NCI-H2196 treated with DMSO at 0.1 percent for 48 hours (cell line): ENCODE data around the gene INTS4.
"Not testable (repeated sequence)": the region's sequence is repeated elsewhere in the genome, so short reads cannot be mapped to it uniquely, and the experiment has no call there.

Experiments
- DNase-seq: peaks from one replicate; lab custom pipeline; 2025; ENCODE audit not compliant: unreplicated experiment; lab: John Stamatoyannopoulos, UW

Gene INTS4

DNA sequence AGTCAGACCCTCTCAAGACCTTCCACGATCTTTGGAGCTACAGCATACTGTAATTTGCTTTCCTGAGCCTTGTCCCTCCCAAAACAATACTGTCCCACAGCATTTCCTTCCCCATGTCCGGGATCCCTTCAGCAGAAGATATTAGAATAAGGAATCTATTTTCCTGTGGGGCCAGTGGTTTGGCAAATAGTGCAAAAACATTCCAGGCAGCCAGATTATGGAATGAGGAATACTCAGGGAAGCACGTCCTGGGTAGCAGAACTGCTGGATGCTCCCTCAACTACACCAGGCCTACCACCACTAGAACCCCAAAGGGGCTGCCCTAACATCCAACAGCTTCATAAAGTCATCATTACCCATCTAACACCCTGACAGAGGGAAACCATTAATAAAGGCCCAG, 112.1 kb downstream of the INTS4 start:
- DNase-seq, result no peak

DNA sequence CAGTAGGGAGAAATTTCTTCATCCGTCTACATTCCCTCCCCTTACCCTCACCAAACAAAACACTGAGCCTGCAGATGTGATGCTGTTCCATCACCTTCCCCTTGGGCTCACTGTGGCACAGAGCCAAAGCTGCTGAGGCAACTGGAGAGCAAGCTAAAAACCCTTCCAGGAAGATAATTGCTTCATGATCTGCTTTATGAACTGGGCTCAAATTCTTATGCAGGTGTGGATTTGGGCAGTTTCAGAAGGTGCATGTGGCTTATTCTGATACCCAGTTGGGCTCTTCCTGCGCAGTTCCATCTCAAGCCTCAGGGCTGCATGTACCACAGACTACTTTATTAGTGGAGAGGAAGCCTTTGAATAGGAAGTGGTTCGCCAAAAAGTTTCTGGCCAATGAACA, 115.2 kb downstream of the INTS4 start:
- no peak for DNase-seq

DNA sequence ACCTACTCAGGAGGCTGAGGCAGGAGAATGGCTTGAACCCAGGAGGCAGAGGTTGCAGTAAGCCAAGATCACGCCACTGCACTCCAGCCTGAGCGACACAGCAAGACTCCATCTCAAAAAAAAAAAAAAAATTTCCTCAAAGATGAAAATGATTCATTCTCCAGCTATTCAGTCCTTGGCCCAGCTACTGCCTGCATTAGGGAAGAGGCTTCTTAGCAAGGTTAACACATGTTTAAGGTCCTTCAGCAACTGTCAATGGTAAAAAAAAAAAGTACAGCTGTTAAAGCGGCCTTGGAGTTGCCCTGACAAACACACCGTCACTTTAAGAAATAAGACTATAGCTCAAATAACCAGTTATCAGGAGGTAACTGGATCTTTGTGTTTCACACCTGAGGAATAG, 116.2 kb downstream of the INTS4 start:
- not testable (repeated sequence) for DNase-seq

DNA sequence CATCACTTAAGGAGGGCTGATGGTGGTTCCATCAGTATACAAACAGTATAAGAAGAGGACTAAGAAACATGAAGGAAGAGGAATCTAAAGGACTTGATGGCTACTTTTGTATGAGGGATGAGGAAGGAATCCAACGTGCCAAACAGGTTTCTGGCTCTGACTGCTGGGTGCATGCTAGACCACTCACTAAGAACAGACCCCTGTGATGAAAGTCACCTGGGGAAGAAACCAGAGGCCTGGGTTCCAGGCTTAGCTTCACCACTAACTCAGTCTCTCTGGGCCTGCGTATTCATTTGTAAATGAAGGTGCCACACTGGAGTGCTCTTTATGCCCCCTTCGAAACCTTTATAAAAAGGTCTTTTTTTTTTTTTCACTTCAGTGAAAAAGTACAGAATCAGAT, 118.4 kb downstream of the INTS4 start:
- DNase-seq, result no peak

DNA sequence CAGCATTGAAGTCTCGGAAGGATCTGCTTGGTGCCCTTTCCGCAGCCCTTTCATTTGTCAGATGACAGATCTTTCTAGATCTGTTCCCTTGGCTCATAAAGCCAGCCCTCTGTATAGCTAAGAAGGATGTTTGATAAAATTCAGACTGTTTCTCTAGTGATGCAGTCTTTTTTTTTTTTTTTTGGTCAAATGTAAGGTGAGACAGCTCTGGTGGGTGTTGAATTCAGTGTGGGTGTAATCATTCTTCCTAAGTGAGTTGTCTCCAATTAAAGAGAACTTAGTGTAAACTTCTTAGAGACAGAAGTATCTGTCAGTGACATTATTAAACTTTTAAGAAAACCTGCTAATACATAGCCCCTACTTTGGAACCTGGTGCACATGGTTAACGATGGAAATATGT, 120.3 kb downstream of the INTS4 start:
- DNase-seq, result no peak

DNA sequence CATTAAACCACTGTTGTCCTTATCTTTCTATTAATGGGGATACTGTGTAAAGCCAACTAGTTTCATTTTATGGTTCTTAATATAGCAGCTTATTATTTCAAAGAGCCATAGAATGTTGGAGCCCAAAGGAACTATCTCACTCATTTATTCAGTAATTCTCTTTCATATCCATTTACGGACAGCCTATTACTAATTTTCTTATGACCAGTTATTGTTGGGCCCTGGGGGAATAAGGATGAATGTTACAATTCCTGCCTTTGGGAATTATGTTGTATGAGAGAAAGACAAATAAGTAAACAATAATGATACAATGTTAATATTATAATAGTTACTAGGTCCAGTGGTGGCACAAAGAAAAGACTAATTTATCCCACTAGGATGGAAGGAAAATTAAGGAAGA, 121.1 kb downstream of the INTS4 start:
- DNase-seq, result no peak

DNA sequence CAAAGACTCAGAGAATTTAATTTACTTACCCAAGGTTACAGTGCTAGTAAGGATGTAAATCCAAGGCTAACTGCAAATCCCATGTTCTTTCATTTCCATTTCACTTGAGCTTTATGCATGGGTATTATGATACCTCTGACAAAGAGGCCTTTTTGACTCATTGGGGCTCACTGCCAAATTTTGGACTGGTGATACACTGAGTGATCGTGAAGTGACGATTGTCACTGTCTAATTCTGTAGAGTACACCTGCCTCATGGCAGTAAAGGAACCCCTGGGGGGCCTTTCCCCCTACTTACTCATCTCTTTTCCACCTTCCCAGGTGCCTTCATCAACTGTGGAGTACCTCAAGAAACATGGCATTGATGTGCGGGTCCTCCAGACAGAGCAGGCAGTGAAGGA, 122.6 kb downstream of the INTS4 start:
- no peak for DNase-seq

DNA sequence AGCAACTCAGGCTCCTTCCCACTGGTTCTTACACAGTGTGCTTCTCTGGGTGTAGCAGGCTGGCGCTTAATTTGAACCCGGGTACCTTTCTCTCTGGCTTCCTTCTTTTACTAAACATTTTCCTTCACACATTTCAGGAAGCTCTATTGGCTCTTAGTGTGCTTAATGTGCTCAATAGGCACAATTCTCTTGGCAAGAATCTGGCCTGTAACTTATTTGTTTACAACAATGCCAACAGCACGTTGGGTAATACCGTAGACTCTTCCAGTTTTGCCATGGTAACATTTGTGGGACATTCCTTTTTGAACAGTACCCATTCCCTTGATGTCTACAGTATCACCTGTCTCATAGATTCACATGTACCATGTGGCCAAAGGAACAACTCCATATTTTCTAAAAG, 125.7 kb downstream of the INTS4 start:
- no peak for DNase-seq

DNA sequence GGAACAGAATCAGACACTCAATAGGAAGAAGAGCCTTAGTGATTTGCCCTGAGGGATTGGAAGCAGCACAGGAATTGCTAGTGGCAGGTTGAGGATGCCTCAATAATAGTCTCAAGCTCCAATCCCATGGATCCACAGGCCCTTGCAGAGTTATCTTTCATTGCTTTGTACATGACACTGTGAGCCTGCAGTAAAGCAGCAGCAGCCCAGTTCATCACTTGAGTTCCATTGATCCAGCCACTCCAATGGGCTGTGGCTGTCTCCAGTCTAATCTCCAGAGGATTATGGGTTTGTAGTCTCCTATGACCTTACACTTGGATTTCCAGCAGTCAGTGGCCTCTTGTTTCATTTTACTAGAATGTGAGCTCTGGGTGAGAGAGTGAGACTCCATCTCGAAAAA, 128.1 kb downstream of the INTS4 start:
- no peak for DNase-seq

DNA sequence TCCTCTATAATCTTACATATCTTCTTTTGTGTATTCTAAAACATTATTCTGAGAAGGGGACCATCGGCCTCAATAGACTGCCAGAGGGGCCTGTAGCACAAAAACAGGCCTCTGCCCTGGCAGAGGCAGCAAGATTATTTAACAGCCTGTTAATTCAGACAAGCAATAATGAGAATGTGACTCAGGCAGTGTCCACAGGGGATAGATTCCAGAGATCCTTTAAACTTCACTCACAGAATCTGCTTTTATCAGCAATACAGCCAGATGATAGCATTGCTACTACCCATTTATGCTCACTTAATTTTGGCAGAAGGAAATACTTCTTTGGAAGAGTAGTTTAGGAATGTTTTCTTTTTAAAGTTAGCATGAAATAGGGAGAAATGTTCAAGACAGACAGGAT, 128.7 kb downstream of the INTS4 start:
- DNase-seq, result no peak

DNA sequence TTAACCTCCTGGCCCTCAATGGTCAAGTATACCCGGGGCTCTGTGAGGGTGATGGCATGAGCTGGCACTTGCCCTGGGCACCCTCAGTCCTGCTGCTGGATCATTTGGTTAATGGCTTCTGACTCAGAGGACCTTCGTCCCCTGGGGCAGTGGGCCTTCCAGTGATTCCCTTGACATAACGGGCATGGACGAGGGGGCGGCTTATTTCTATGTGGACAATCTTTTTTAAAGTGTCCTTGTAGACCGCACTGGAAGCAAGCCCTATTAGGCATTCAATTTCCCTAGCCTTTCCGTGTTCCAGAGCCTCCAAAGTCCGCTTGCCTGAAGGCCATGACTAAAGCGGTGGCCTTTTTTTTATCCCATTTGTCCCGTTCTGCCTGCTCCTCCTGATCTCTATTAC, 133.0 kb downstream of the INTS4 start:
- DNase-seq, result not testable (repeated sequence)

DNA sequence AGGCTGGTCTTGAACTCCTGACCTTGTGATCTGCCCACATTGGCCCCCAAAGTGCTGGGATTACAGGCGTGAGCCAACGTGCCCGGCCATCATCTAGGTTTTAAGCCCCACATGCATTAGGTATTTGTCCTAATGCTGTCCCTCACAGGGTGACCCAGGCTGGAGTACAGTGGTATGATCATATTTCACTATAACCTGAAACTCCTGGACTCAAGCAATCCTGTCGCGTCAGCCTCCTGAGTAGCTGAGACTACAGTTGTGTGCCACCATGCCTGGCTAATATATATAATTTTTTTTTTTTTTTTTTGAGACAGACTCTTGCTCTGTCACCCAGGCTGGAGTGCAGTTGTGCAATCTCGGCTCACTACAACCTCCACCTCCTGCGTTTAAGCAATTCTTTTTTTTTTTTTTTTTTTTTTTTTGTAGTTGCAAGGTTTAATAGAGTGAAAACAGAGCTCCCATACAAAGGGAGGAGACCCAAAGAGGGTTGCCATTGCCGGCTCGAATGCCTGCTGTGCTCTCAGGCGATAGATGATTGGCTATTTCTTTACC, 136.5 kb downstream of the INTS4 start:
- not testable (repeated sequence) for DNase-seq

DNA sequence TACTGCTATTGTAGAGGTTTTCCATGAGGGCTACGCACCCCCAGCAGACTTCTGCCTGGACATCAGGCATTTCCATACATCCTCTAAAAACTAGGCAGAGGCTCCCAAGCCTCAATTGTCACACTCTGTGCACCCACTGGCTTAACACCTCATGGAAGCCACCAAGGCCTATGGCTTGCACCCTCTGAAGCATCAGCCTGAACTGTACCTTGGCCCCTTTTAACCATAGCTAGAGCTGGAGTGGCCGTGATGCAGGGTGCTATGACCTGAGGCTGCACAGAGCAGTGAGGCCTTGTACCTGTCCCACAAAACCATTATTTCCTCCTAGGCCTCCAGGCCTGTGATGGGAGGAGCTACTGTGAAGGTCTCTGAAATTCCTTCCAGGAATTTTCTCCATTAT, 139.6 kb downstream of the INTS4 start:
- DNase-seq, result no peak

DNA sequence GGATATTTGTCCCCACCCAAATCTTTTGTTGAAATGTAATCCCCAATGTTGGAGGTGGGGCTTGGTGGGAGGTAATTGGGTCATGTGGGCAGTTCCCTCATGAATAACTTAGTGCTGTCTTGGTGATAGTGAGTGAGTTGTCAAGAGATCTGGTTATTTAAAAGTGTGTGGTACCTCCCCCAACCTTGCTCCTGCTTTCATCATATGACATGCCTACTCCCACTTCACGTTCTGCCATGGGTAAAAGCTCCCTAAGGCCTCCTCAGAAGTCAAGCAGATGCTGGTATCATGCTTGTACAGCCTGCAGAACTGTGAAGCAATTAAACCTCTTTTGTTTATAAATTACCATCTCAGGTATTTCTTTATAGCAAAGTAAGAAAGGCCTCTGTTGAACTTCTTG, 143.0 kb downstream of the INTS4 start:
- DNase-seq, result no peak

DNA sequence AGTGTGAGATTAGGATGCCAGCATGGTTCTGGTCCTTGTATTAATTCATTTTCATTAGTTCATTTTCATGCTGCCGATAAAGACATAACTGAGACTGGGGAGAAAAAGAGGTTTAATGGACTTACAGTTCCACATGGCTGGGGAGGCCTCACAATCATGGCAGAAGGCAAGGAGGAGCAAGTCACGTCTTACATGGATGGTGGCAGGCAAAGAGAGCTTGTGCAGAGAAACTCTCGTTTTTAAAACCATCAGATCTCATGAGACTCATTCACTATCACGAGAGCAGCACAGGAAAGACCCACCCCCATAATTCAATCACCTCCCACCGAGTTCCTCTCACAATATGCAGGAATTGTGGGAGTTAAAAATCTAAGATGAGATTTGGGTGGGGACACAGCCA, 150.8 kb downstream of the INTS4 start:
- DNase-seq, result not testable (repeated sequence)

DNA sequence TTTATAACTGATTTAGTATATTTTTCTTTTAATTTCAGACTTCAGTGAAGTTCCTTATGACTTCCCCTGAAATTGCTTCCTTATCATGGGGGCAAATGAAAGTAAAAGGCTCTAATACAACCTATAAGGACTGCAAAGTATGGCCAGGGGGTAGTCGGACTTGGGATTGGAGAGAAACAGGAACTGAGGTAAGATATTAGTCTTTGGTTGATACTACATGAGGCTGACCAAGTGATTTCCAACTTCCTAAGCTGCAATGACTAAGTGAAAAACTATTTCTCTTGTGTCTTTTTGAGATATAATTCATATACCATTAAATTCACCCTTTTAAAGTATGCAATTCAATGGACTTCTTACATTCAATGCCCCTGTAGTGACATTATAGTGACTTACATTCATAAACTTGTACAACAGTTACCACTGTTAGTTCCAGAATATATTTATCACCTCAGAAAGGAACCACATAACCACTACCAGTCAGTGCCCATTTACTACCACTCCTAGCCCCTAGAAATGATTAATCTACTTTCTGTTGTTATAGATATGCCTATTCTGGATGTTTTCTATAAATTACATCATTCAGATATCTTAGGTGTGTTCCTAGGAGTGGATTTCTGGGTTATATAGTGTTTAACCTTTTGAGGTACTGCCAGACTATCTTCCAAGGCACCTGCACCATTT, 151.9 kb downstream of the INTS4 start:
- DNase-seq, result no peak

DNA sequence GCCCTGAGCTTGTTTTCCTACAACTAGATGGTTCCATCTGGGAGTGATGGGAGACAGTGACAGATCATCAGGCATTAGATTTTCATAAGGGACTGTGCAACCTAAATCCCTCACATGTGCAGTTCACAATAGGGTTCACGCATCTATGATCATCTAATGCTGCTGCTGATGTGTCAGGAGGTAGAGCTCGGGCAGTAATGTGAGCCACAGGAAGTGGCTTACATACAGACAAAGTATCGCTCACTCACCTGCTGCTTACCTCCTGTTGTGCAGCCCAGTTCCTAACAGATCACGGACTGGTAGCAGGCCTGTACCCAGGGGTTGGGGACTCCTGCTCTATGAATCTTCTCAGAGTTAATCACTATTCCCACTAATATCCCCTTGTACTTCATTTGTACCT, 161.2 kb downstream of the INTS4 start:
- DNase-seq, result no peak

DNA sequence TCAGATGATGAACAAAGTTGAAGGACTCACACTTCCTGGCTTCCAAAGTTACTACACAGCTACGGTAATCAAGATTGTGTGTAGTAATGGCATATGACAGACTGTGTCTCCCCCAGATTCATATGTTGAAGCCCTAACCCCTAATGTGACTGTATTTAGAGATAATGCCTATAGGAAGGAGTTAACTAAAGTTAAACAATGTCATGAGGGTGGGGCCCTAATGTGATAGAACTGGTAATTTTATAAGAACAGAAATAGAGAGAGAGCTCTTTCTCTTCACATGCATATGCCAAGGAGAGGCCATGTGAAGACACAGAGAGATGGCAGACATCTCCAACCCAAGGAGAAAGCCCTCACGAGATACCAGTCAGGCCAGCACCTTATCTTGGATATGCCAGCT, 165.5 kb downstream of the INTS4 start:
- DNase-seq, result no peak
